Duodenal mucosa (tissue), 2 donors: ENCODE measurements around the gene DHTKD1.

Source experiments
- H3K27ac ChIP-seq: one replicate; pipeline ENCODE4 v1.7.0; 2013; ENCODE audit warnings: low read depth, low read length
- H3K27me3 ChIP-seq, 2 donors: one replicate each; pipeline ENCODE4 v1.7.0; 2013; ENCODE audit warnings: low read length in 2 of 2, control low read depth in 1 of 2; ENCODE audit not compliant: insufficient read depth in 2 of 2, control insufficient read depth in 1 of 2
- H3K36me3 ChIP-seq, 2 donors: one replicate each; pipeline ENCODE4 v1.7.0; 2013; ENCODE audit warnings: low read length in 2 of 2, control low read depth in 1 of 2; ENCODE audit not compliant: insufficient read depth in 2 of 2, control insufficient read depth in 1 of 2
- H3K4me1 ChIP-seq, 2 donors: one replicate each; pipeline ENCODE4 v1.7.0; 2013; ENCODE audit warnings: low read length in 2 of 2, control low read depth in 1 of 2; ENCODE audit not compliant: insufficient read depth in 2 of 2, control insufficient read depth in 1 of 2
- H3K4me3 ChIP-seq, 2 donors: one replicate each; pipeline ENCODE4 v1.7.0; 2013; ENCODE audit warnings: low read length in 2 of 2, low read depth in 1 of 2
- H3K9ac ChIP-seq, 2 donors: one replicate each; pipeline ENCODE4 v1.7.0; 2013; ENCODE audit warnings: low read length in 2 of 2, low read depth in 1 of 2
- H3K9me3 ChIP-seq, 2 donors: one replicate each; pipeline ENCODE4 v1.7.0; 2013; ENCODE audit warnings: low read length in 2 of 2, control low read depth in 1 of 2; ENCODE audit not compliant: control insufficient read depth in 1 of 2

Gene DHTKD1

GRCh38 chr10:12042409-12042796 lies 26.4 kb upstream of the DHTKD1 start:
- Histone ChIP-seq H3K4me1 (peaks cover 11 to 13% of the 10 kb centered on the region in 2 donors), H3K9me3 (no peaks in the 10 kb centered on the region), H3K4me3 (peak overlapping the region; percentile 92 to 97), H3K36me3 (no peaks in the 10 kb centered on the region), H3K9ac (peak overlapping the region; percentile 85 to 87), H3K27me3 (no peaks in the 10 kb centered on the region), H3K27ac (peak overlapping the region; percentile 88)

GRCh38 chr10:12042797-12043651 lies 25.7 kb upstream of the DHTKD1 start, which contains the start of gene UPF2:
Gene UPF2 (minus strand): TSS chr10:12042809. CDS start chr10:12035423, 7,386 bp downstream.
- Histone ChIP-seq H3K9me3 (no peaks in the 10 kb centered on the region), H3K9ac (peak within 1 kb of the TSS; percentile 85 to 89)

GRCh38 chr10:12045596-12045995 lies 23.2 kb upstream of the DHTKD1 start:
- no peak overlapping the region for H3K9ac ChIP-seq
- no peak overlapping the region for H3K4me3 ChIP-seq
- H3K27ac ChIP-seq: no peak overlapping the region
- H3K9me3 ChIP-seq: no peaks in the 10 kb centered on the region
- no peaks in the 10 kb centered on the region for H3K27me3 ChIP-seq
- no peaks in the 10 kb centered on the region for H3K36me3 ChIP-seq
- peaks cover 9% of the 10 kb centered on the region in 2 donors for H3K4me1 ChIP-seq

More at GRCh38 chr10:12042797-12043651, 25.7 kb upstream of the DHTKD1 start, which contains the start of gene UPF2:
- H3K4me3 ChIP-seq: peak within 1 kb of the TSS; percentile 92 to 97
- no peaks in the 10 kb centered on the region for H3K36me3 ChIP-seq
- peaks cover 11 to 13% of the 10 kb centered on the region in 2 donors for H3K4me1 ChIP-seq
- H3K27me3 ChIP-seq: no peaks in the 10 kb centered on the region
- peak within 1 kb of the TSS; percentile 99 for H3K27ac ChIP-seq

GRCh38 chr10:12048547-12048946 lies 20.2 kb upstream of the DHTKD1 start:
- Histone ChIP-seq H3K9ac (no peak overlapping the region), H3K9me3 (no peaks in the 10 kb centered on the region), H3K27me3 (no peaks in the 10 kb centered on the region), H3K36me3 (no peaks in the 10 kb centered on the region), H3K4me3 (no peak overlapping the region), H3K4me1 (peaks cover 0 to 5% of the 10 kb centered on the region in 2 donors), H3K27ac (no peak overlapping the region)

- Histone ChIP-seq H3K9ac (no peak overlapping the region), H3K4me3 (no peak overlapping the region), H3K9me3 (no peaks in the 10 kb centered on the region), H3K27me3 (no peaks in the 10 kb centered on the region), H3K4me1 (peaks cover 6 to 12% of the 10 kb centered on the region in 2 donors), H3K27ac (no peak overlapping the region), H3K36me3 (no peaks in the 10 kb centered on the region)
Observed at GRCh38 chr10:12050528-12050927, 18.2 kb upstream of the DHTKD1 start.

GRCh38 chr10:12051241-12051640 lies 17.5 kb upstream of the DHTKD1 start:
- no peaks in the 10 kb centered on the region for H3K9me3 ChIP-seq
- H3K27ac ChIP-seq: no peak overlapping the region
- no peaks in the 10 kb centered on the region for H3K27me3 ChIP-seq

GRCh38 chr10:12055732-12056131 lies 13.0 kb upstream of the DHTKD1 start:
- no peak overlapping the region for H3K9ac ChIP-seq
- H3K27ac ChIP-seq: no peak overlapping the region
- no peaks in the 10 kb centered on the region for H3K27me3 ChIP-seq
- H3K4me1 ChIP-seq: peaks cover 6 to 12% of the 10 kb centered on the region in 2 donors
- no peaks in the 10 kb centered on the region for H3K9me3 ChIP-seq
- no peaks in the 10 kb centered on the region for H3K36me3 ChIP-seq
- no peak overlapping the region for H3K4me3 ChIP-seq

More at GRCh38 chr10:12051241-12051640, 17.5 kb upstream of the DHTKD1 start:
- no peaks in the 10 kb centered on the region for H3K36me3 ChIP-seq
- peaks cover 6 to 12% of the 10 kb centered on the region in 2 donors for H3K4me1 ChIP-seq
- no peak overlapping the region for H3K4me3 ChIP-seq
- H3K9ac ChIP-seq: no peak overlapping the region

GRCh38 chr10:12056748-12057147 lies 12.0 kb upstream of the DHTKD1 start:
- no peak overlapping the region for H3K27ac ChIP-seq
- no peak overlapping the region for H3K4me3 ChIP-seq
- H3K9me3 ChIP-seq: no peaks in the 10 kb centered on the region
- no peak overlapping the region for H3K9ac ChIP-seq
- H3K36me3 ChIP-seq: no peaks in the 10 kb centered on the region
- no peaks in the 10 kb centered on the region for H3K27me3 ChIP-seq
- peaks cover 6 to 12% of the 10 kb centered on the region in 2 donors for H3K4me1 ChIP-seq

- H3K9ac ChIP-seq: no peak overlapping the region
- H3K27me3 ChIP-seq: no peaks in the 10 kb centered on the region
- H3K9me3 ChIP-seq: no peaks in the 10 kb centered on the region
- no peaks in the 10 kb centered on the region for H3K4me1 ChIP-seq
- no peak overlapping the region for H3K4me3 ChIP-seq
- no peaks in the 10 kb centered on the region for H3K36me3 ChIP-seq
- H3K27ac ChIP-seq: no peak overlapping the region
Observed at GRCh38 chr10:12061124-12061523, 7.6 kb upstream of the DHTKD1 start.

GRCh38 chr10:12062754-12063482 lies 5.8 kb upstream of the DHTKD1 start:
- H3K27me3 ChIP-seq: no peaks in the 10 kb centered on the region
- H3K9me3 ChIP-seq: no peaks in the 10 kb centered on the region
- H3K36me3 ChIP-seq: no peaks in the 10 kb centered on the region
- H3K4me3 ChIP-seq: no peak overlapping the region
- no peaks in the 10 kb centered on the region for H3K4me1 ChIP-seq
- no peak overlapping the region for H3K9ac ChIP-seq
- no peak overlapping the region for H3K27ac ChIP-seq
